ENCODE results near the gene ETFBKMT.
"Not testable (repeated sequence)": the region's sequence is repeated elsewhere in the genome, so short reads cannot be mapped to it uniquely, and the experiment has no call there.

Gene ETFBKMT

DNA sequence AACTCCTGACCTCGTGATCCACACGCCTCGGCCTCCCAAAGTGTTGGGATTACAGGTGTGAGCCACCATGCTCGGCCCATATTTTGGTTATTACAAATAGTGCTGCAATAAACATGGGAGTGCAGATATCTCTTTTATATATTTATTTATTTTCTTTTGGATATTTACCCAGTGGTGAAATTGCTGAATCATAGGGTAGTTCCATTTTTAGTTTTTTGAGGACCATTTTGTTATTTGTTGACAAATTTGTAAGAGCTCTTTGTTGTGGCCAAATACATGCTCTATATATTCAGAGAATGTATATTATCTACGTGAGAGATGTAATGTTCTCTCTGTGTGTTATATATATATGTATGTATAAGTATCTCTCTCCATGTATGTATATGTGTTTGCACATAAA lies 53.4 kb downstream of the ETFBKMT start:
- Histone ChIP-seq H3K4me3 (ENCODE audit: low read length) (no peak overlapping the region), H3K36me3 (ENCODE audit: control insufficient read depth, low read length) (peaks cover 10% of the 10 kb centered on the region), H3K9me2 (replicated peaks; ENCODE audit: control insufficient read depth, low read length) (no peaks in the 10 kb centered on the region), H4K20me1 (ENCODE audit: control insufficient read depth, insufficient read depth, low read depth, low read length) (no peaks in the 10 kb centered on the region), H3F3A (ENCODE audit: control insufficient read depth, insufficient read depth) (peaks cover 7% of the 10 kb centered on the region; the same call in 1 of the 2 replicates), H3K9me3 (ENCODE audit: control insufficient read depth, insufficient read depth, low read length) (peaks cover 3% of the 10 kb centered on the region; the same call in 1 of the 2 replicates), H3K27ac (ENCODE audit: low read depth, low read length) (no peak overlapping the region), H3K4me1 (ENCODE audit: control insufficient read depth, low read length) (peaks cover 30% of the 10 kb centered on the region), H3K27me3 (ENCODE audit: control insufficient read depth, low read length) (no peaks in the 10 kb centered on the region), H3K79me2 (ENCODE audit: control insufficient read depth, low read length) (no peaks in the 10 kb centered on the region), H3K4me2 (ENCODE audit: low read length) (no peak overlapping the region)
- TF ChIP-seq CTCF (IDR thresholded peaks at IDR 0.05; ENCODE audit: low read depth, low read length, poor library complexity, severe bottlenecking), result no peak
- TF ChIP-seq EZH2phosphoT487 (IDR thresholded peaks at IDR 0.05; ENCODE audit: borderline replicate concordance, low read length), result no peak

DNA sequence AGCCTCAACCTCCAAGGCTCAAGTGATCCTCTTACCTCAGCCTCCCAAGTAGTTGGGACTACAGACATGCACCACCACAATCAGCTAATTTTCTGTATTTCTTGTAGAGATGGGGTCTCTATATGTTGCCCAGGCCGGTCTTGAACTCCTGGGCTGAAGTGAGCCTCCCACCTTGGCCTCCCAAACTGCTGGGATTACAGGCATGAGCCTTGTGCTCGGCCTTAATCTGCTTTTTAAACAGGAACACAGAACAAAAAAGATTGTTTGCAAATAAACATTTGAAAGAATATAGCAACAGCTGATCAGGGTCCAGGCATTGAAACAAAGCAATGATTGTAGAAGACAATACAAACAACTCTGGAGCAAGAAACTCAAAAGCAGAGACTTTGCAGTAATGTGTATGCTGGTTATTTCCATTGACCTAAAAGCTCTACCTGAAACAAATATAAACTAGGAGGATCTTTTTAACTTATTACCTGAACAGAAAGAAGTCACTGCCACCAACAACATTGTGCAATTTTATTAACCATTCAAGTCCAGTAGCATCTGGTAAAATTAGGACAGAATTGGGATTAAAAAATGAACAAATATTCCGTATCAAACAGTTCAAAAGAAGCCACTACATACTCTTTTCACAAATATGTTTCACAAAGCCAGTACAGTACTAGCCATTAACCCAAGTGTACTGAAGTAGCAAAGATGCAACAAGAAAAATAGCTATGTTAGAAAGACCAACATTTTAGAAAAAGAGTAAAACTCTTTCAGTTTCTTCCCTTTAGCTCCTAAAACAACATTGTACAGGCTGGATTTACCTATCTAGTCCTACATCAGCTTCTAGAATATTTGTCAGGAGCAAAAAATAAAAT lies 55.2 kb downstream of the ETFBKMT start:
- no peaks in the 10 kb centered on the region for H3K27me3 ChIP-seq (ENCODE audit: control insufficient read depth, low read length)
- peaks cover 7% of the 10 kb centered on the region; the same call in 1 of the 2 replicates for H3F3A ChIP-seq (ENCODE audit: control insufficient read depth, insufficient read depth)
- H3K36me3 ChIP-seq (ENCODE audit: control insufficient read depth, low read length), result peaks cover 15% of the 10 kb centered on the region
- peaks cover 3% of the 10 kb centered on the region; the same call in 1 of the 2 replicates for H3K9me3 ChIP-seq (ENCODE audit: control insufficient read depth, insufficient read depth, low read length)
- no peaks in the 10 kb centered on the region for H3K79me2 ChIP-seq (ENCODE audit: control insufficient read depth, low read length)
- H3K27ac ChIP-seq (ENCODE audit: low read depth, low read length), result peak overlapping the region; percentile 65
- peaks cover 30% of the 10 kb centered on the region for H3K4me1 ChIP-seq (ENCODE audit: control insufficient read depth, low read length)
- no peaks in the 10 kb centered on the region for H4K20me1 ChIP-seq (ENCODE audit: control insufficient read depth, insufficient read depth, low read depth, low read length)
- H3K9me2 ChIP-seq (replicated peaks; ENCODE audit: control insufficient read depth, low read length), result no peaks in the 10 kb centered on the region
- peak overlapping the region; percentile 69 for H3K4me2 ChIP-seq (ENCODE audit: low read length)
- TF ChIP-seq CTCF (IDR thresholded peaks at IDR 0.05; ENCODE audit: low read depth, low read length, poor library complexity, severe bottlenecking) (no peak), EZH2phosphoT487 (IDR thresholded peaks at IDR 0.05; ENCODE audit: borderline replicate concordance, low read length) (no peak)
- peak overlapping the region; percentile 51 for H3K4me3 ChIP-seq (ENCODE audit: low read length)

DNA sequence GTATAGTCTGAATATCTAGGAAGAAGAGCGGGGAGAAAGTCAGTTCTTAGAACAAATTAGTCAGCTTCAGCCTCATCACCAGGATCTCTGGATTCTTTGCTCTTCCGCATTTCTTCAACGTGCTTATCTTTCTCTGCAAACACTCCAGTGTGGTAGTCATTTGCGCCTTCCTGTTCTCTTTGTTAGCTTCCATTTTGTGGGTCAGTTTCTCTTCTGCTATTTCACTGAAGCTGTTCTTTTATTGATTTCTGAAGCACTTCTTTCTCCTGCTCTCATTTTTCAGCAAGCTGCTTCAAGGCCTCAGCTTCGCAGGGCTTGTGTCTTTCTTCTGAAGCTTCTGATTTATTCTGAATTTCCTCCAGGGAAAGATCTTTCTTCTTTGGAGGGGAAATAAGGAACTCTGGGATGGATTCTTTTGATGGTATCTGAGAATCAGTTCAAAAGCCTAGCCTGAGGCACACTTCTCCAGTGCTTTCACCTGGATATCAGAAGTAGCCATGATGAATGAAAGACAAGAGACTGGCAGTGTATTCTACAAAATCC lies 55.9 kb downstream of the ETFBKMT start:
- no peaks in the 10 kb centered on the region for H3K9me2 ChIP-seq (replicated peaks; ENCODE audit: control insufficient read depth, low read length)
- H3K79me2 ChIP-seq (ENCODE audit: control insufficient read depth, low read length), result no peaks in the 10 kb centered on the region
- H3K27me3 ChIP-seq (ENCODE audit: control insufficient read depth, low read length), result no peaks in the 10 kb centered on the region
- H3K9me3 ChIP-seq (ENCODE audit: control insufficient read depth, insufficient read depth, low read length), result peaks cover 3% of the 10 kb centered on the region; the same call in 1 of the 2 replicates
- H3K4me2 ChIP-seq (ENCODE audit: low read length), result peak overlapping the region; percentile 69
- peak overlapping the region; percentile 65 for H3K27ac ChIP-seq (ENCODE audit: low read depth, low read length)
- H3K36me3 ChIP-seq (ENCODE audit: control insufficient read depth, low read length), result peaks cover 18% of the 10 kb centered on the region
- peaks cover 28% of the 10 kb centered on the region for H3K4me1 ChIP-seq (ENCODE audit: control insufficient read depth, low read length)
- no peaks in the 10 kb centered on the region for H4K20me1 ChIP-seq (ENCODE audit: control insufficient read depth, insufficient read depth, low read depth, low read length)
- TF ChIP-seq EZH2phosphoT487 (IDR thresholded peaks at IDR 0.05; ENCODE audit: borderline replicate concordance, low read length) (no peak), CTCF (IDR thresholded peaks at IDR 0.05; ENCODE audit: low read depth, low read length, poor library complexity, severe bottlenecking) (no peak)
- peak overlapping the region; percentile 51 for H3K4me3 ChIP-seq (ENCODE audit: low read length)
- peaks cover 3% of the 10 kb centered on the region; the same call in 1 of the 2 replicates for H3F3A ChIP-seq (ENCODE audit: control insufficient read depth, insufficient read depth)

DNA sequence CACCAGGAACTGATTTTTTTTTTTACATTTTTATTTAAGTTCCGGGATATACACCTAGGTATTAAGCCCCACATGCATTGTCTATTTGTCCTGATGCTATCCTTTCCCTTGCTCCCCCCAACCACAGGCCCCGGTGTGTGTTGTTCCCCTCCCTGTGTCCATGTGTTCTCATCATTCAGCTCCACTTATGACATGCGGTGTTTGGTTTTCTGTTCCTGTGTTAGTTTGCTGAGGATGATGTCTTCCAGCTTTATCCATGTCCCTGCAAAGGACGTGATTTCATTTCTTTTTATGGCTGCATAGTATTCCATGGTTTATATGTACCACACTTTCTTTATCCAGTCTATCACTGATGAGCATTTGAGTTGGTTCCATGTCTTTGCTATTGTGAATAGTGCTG lies 57.5 kb downstream of the ETFBKMT start:
- not testable (repeated sequence) for H3K9me2 ChIP-seq (replicated peaks; ENCODE audit: control insufficient read depth, low read length); H3K27me3 ChIP-seq (ENCODE audit: control insufficient read depth, low read length); H3K4me2 ChIP-seq (ENCODE audit: low read length); H4K20me1 ChIP-seq (ENCODE audit: control insufficient read depth, insufficient read depth, low read depth, low read length); H3F3A ChIP-seq (ENCODE audit: control insufficient read depth, insufficient read depth); H3K79me2 ChIP-seq (ENCODE audit: control insufficient read depth, low read length); H3K4me3 ChIP-seq (ENCODE audit: low read length); H3K9me3 ChIP-seq (ENCODE audit: control insufficient read depth, insufficient read depth, low read length); H3K27ac ChIP-seq (ENCODE audit: low read depth, low read length)
- peaks cover 22% of the 10 kb centered on the region for H3K36me3 ChIP-seq (ENCODE audit: control insufficient read depth, low read length)
- peaks cover 28% of the 10 kb centered on the region for H3K4me1 ChIP-seq (ENCODE audit: control insufficient read depth, low read length)

DNA sequence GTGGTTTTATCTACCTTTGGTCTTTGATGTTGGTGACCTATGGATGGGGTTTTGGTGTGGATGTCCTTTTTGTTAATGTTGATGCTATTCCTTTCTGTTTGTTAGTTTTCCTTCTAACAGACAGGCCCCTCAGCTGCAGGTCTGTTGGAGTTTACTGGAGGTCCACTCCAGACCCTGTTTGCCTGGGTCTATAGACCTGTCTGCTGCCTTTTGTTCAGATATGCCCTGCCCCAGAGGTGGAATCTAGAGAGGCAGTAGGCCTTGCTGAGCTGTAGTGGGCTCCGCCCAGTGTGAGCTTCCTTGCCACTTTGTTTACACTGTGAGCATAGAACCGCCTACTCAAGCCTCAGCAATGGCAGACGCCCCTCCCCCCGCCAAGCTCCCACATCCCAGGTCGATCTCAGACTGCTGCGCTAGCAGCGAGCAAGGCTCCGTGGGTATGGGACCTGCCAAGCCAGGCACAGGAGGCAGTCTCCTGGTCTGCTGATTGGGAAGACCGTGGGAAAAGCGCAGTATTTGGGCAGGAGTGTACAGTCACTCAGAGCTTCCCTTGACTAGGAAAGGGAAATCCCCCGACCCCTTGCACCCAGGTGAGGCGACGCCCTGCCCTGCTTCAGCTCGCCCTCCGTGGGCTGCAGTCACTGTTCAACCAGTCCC lies 59.2 kb downstream of the ETFBKMT start:
- H3K4me2 ChIP-seq (ENCODE audit: low read length); H3K4me3 ChIP-seq (ENCODE audit: low read length); H3K9me2 ChIP-seq (replicated peaks; ENCODE audit: control insufficient read depth, low read length); H3K27ac ChIP-seq (ENCODE audit: low read depth, low read length); H3K9me3 ChIP-seq (ENCODE audit: control insufficient read depth, insufficient read depth, low read length); H3K27me3 ChIP-seq (ENCODE audit: control insufficient read depth, low read length); H4K20me1 ChIP-seq (ENCODE audit: control insufficient read depth, insufficient read depth, low read depth, low read length); H3F3A ChIP-seq (ENCODE audit: control insufficient read depth, insufficient read depth): not testable (repeated sequence)
- H3K4me1 ChIP-seq (ENCODE audit: control insufficient read depth, low read length), result peaks cover 44% of the 10 kb centered on the region
- H3K36me3 ChIP-seq (ENCODE audit: control insufficient read depth, low read length), result peaks cover 22% of the 10 kb centered on the region
- peaks cover 11% of the 10 kb centered on the region for H3K79me2 ChIP-seq (ENCODE audit: control insufficient read depth, low read length)

Measured in DOHH2 (cell line).